Neural cell (in vitro differentiated cells): ENCODE data around the gene UBE3B.

Source experiments
- CTCF ChIP-seq: fragments of 450-650 bp; IDR thresholded peaks from 2 replicates; pipeline ENCODE4 v1.5.1; 2014; ENCODE audit warnings: antibody characterized with exemption, mild to moderate bottlenecking, moderate library complexity; ENCODE audit not compliant: poor library complexity, severe bottlenecking
- EP300 ChIP-seq: fragments of 450-650 bp; conservative IDR thresholded peaks from 2 replicates; pipeline ENCODE4 v1.6.1; 2014; ENCODE audit warnings: antibody characterized with exemption, mild to moderate bottlenecking, moderate library complexity; ENCODE audit not compliant: poor library complexity, severe bottlenecking

- no peak for TF ChIP-seq CTCF
- TF ChIP-seq EP300, result no peak
These were observed 33.2 kb upstream of the UBE3B start for GRCh38 chr12:109444259-109444658.
